ENCODE results near the gene CD53. TPM values are rescaled to one million over a fixed set of nuclear protein-coding genes. Genes with fewer than 3 reads are reported as not detected.

Gene CD53
- total and polyA plus RNA-seq, 9 of the 15 experiments (the other 6 are each of a cell fraction or from before 2014, with no cell fraction given), result 63.5 to 220 (median 131) TPM

GRCh38 chr1:110914676-110915075, 41.7 kb downstream of the CD53 start (continued):
- no peak for TF ChIP-seq CHD7 (IDR thresholded peaks at IDR 0.05; ENCODE audit: low read depth, low read length)
- TF ChIP-seq HOMEZ (CRISPR knock-in tag; IDR thresholded peaks at IDR 0.05), result no peak
- TF ChIP-seq CBX8 (IDR thresholded peaks at IDR 0.05; ENCODE audit: borderline replicate concordance, extremely low read depth, low read depth, low read length, poor library complexity, severe bottlenecking), result no peak
- no peak for TF ChIP-seq RBM15 (IDR thresholded peaks at IDR 0.05; ENCODE audit: insufficient read depth, low read length)
- TF ChIP-seq ELF1 (tag; IDR thresholded peaks at IDR 0.05), result no peak
- no peak for TF ChIP-seq RHOXF2B (CRISPR knock-in tag; conservative IDR thresholded peaks at IDR 0.05)
- TF ChIP-seq KLF13 (tag; IDR thresholded peaks at IDR 0.05; ENCODE audit: borderline replicate concordance, low read depth), result no peak
- no peak for TF ChIP-seq RBFOX2 (IDR thresholded peaks at IDR 0.05; ENCODE audit: low read depth, low read length)
- TF ChIP-seq ZNF384 (IDR thresholded peaks at IDR 0.05; ENCODE audit: low read depth, low read length), result no peak
- TF ChIP-seq CC2D1A (IDR thresholded peaks at IDR 0.05), result no peak
- no peak for TF ChIP-seq ARHGAP35 (IDR thresholded peaks at IDR 0.05; ENCODE audit: partially characterized antibody)
- no peak for TF ChIP-seq HEY1 (CRISPR knock-in tag; IDR thresholded peaks at IDR 0.05; ENCODE audit: borderline replicate concordance)
- TF ChIP-seq TRIM25 (IDR thresholded peaks at IDR 0.05; ENCODE audit: borderline replicate concordance), result no peak

Data from K562 (cell line).